ENCODE results near the gene SLC48A1. TPM values are rescaled to one million over a fixed set of nuclear protein-coding genes. Genes with fewer than 3 reads are reported as not detected.

SLC48A1 gene
- total and polyA plus RNA-seq, 10 of the 15 experiments (the other 5 are each of a cell fraction or from before 2014, with no cell fraction given), result 1.1 to 4.9 (median 1.9) TPM

DNA sequence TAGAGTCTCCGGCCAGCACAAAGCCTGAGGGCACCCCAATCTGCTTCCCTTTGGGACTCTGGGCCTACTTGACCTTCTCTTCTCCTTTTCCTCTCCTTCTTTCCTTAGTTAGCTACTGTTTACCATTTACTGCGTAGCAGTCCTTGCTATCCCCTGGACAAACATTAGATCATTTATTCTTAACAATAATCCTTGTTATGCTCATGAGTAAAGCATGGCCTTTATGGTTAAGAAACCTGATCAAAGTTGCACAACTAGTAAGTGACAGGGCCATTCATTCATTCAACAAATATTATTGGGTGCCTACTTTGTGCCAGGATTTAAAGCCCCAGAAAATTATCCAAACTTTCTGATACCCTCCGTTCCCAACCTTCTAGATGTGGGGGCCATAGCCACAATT lies 49.8 kb downstream of the SLC48A1 start:
- WGBS (ENCODE audit: insufficient coverage, insufficient replicate concordance, low lambda C conversion rate, missing lambda C conversion rate), result 92% methylated on average over 3 of the region's 3 CpGs
- H3K27ac ChIP-seq (ENCODE audit: control insufficient read depth, insufficient read depth), result no peak overlapping the region
- BruUV-seq (replicated peaks), result no TSS peak
- ChIA-PET POLR2A (interaction anchor here (0.8 kb wide), 1 partner anchor 10 kb away, joined by 4 read pairs; no protein-coding TSS in a partner anchor), CTCF (interaction anchor here (0.7 to 1.3 kb wide), 4 partner anchors 13 to 126 kb away, joined by 3 to 6 read pairs (median 4); no protein-coding TSS in a partner anchor), RAD21 (ENCODE audit: unreplicated experiment) (interaction anchor here (1.4 to 1.5 kb wide), 2 partner anchors 9 to 11 kb away, joined by 3 to 4 read pairs; no protein-coding TSS in a partner anchor), SMC1A (ENCODE audit: uncharacterized antibody, unreplicated experiment) (interaction anchor here (1.0 to 3.4 kb wide), 4 partner anchors 9 to 15 kb away, joined by 3 to 23 read pairs (median 8); no protein-coding TSS in a partner anchor)
- DNase-seq (ENCODE audit: low read depth, low spot score), result no peak
- no peak overlapping the region for H3K9ac ChIP-seq (ENCODE audit: control insufficient read depth, insufficient read depth, low read length)
- intact Hi-C loops (cut with micrococcal nuclease; ENCODE audit: unreplicated experiment) (no loop called here), in situ Hi-C loops (cut with MboI) (no loop called here)
- H3K4me2 ChIP-seq (ENCODE audit: control insufficient read depth, insufficient read depth), result no peak overlapping the region
- H2AFZ ChIP-seq (ENCODE audit: control insufficient read depth, low read depth, low read length), result no peak overlapping the region
- no peak for FAIRE-seq
- no peaks in the 10 kb centered on the region; a peak in 1 of 4 replicates for H3K36me3 ChIP-seq (ENCODE audit: control insufficient read depth in 2 of 2, insufficient read depth in 2 of 2, low read length in 1 of 2)
- no peak overlapping the region for H3K4me3 ChIP-seq
- H3K9me3 ChIP-seq (replicated peaks; ENCODE audit: control insufficient read depth, insufficient read depth, low read length), result no peaks in the 10 kb centered on the region
- H3K4me1 ChIP-seq (ENCODE audit: control insufficient read depth, insufficient read depth, low read length), result peaks cover 18% of the 10 kb centered on the region
- no peak for ATAC-seq
- H3K27me3 ChIP-seq (replicated peaks in 1 of 2; ENCODE audit: control insufficient read depth in 2 of 2, insufficient read depth in 2 of 2, low read length in 1 of 2), result peaks cover 0 to 7% of the 10 kb centered on the region in 2 experiments; a peak in 3 of 4 replicates
- H3K79me2 ChIP-seq (ENCODE audit: control insufficient read depth, insufficient read depth, low read length), result peaks cover 8% of the 10 kb centered on the region
- H4K20me1 ChIP-seq (ENCODE audit: control insufficient read depth, insufficient read depth), result no peaks in the 10 kb centered on the region; the same call in 1 of the 2 replicates
- no peak for TF ChIP-seq PML (IDR thresholded peaks at IDR 0.05; ENCODE audit: low read length)
- TF ChIP-seq EGR1 (IDR thresholded peaks at IDR 0.05; ENCODE audit: borderline replicate concordance in 1 of 2, low read depth in 2 of 2, low read length in 2 of 2), result no peak
- TF ChIP-seq NFYB (IDR thresholded peaks at IDR 0.05; ENCODE audit: insufficient read depth, low read depth, low read length), result no peak
- TF ChIP-seq, protein P1, sequence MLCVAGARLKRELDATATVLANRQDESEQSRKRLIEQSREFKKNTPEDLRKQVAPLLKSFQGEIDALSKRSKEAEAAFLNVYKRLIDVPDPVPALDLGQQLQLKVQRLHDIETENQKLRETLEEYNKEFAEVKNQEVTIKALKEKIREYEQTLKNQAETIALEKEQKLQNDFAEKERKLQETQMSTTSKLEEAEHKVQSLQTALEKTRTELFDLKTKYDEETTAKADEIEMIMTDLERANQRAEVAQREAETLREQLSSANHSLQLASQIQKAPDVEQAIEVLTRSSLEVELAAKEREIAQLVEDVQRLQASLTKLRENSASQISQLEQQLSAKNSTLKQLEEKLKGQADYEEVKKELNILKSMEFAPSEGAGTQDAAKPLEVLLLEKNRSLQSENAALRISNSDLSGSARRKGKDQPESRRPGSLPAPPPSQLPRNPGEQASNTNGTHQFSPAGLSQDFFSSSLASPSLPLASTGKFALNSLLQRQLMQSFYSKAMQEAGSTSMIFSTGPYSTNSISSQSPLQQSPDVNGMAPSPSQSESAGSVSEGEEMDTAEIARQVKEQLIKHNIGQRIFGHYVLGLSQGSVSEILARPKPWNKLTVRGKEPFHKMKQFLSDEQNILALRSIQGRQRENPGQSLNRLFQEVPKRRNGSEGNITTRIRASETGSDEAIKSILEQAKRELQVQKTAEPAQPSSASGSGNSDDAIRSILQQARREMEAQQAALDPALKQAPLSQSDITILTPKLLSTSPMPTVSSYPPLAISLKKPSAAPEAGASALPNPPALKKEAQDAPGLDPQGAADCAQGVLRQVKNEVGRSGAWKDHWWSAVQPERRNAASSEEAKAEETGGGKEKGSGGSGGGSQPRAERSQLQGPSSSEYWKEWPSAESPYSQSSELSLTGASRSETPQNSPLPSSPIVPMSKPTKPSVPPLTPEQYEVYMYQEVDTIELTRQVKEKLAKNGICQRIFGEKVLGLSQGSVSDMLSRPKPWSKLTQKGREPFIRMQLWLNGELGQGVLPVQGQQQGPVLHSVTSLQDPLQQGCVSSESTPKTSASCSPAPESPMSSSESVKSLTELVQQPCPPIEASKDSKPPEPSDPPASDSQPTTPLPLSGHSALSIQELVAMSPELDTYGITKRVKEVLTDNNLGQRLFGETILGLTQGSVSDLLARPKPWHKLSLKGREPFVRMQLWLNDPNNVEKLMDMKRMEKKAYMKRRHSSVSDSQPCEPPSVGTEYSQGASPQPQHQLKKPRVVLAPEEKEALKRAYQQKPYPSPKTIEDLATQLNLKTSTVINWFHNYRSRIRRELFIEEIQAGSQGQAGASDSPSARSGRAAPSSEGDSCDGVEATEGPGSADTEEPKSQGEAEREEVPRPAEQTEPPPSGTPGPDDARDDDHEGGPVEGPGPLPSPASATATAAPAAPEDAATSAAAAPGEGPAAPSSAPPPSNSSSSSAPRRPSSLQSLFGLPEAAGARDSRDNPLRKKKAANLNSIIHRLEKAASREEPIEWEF (IDR thresholded peaks at IDR 0.05; ENCODE audit: insufficient replicate concordance, low read depth, low read length), result no peak
- TF ChIP-seq TCF3 (IDR thresholded peaks at IDR 0.05; ENCODE audit: borderline replicate concordance, insufficient read depth, low read depth, low read length), result no peak
- no peak for TF ChIP-seq SP1 (IDR thresholded peaks at IDR 0.05; ENCODE audit: low read depth, low read length)
- TF ChIP-seq RB1 (IDR thresholded peaks at IDR 0.05; ENCODE audit: borderline replicate concordance), result no peak
- TF ChIP-seq POU2F2 (IDR thresholded peaks at IDR 0.05; ENCODE audit: borderline replicate concordance, low read depth, low read length), result no peak
- no peak for TF ChIP-seq BRCA1 (IDR thresholded peaks at IDR 0.05; ENCODE audit: low read depth, low read length)
- TF ChIP-seq, protein P2, sequence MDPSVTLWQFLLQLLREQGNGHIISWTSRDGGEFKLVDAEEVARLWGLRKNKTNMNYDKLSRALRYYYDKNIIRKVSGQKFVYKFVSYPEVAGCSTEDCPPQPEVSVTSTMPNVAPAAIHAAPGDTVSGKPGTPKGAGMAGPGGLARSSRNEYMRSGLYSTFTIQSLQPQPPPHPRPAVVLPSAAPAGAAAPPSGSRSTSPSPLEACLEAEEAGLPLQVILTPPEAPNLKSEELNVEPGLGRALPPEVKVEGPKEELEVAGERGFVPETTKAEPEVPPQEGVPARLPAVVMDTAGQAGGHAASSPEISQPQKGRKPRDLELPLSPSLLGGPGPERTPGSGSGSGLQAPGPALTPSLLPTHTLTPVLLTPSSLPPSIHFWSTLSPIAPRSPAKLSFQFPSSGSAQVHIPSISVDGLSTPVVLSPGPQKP (IDR thresholded peaks at IDR 0.05; ENCODE audit: low read depth, low read length), result no peak
- no peak for TF ChIP-seq MXI1 (IDR thresholded peaks at IDR 0.05; ENCODE audit: low read depth, low read length)
- TF ChIP-seq NRF1 (conservative IDR thresholded peaks at IDR 0.05; ENCODE audit: low read depth, low read length), result no peak
- no peak for TF ChIP-seq ZNF24 (IDR thresholded peaks at IDR 0.05)
- TF ChIP-seq ZSCAN29 (IDR thresholded peaks at IDR 0.05), result no peak
- TF ChIP-seq IRF4 (IDR thresholded peaks at IDR 0.05; ENCODE audit: low read depth, low read length), result no peak
- TF ChIP-seq ASH2L (IDR thresholded peaks at IDR 0.05; ENCODE audit: borderline replicate concordance, low read depth), result no peak
- TF ChIP-seq NFYA (IDR thresholded peaks at IDR 0.05; ENCODE audit: borderline replicate concordance, low read depth, low read length), result no peak
- TF ChIP-seq IKZF1 (conservative IDR thresholded peaks at IDR 0.05), result no peak
